Liver (tissue), 3 donors: Measurements from ENCODE around the gene RTN3.

Experiments used
- GABPA ChIP-seq, 2 donors: IDR thresholded peaks in 1 of 2; conservative IDR thresholded peaks in 1 of 2; 2 replicates each; pipeline ENCODE4 v1.6.1; 2016; ENCODE audit warnings: antibody characterized with exemption in 2 of 2, mild to moderate bottlenecking in 1 of 2, moderate library complexity in 1 of 2
- HNF4A ChIP-seq, 2 donors: conservative IDR thresholded peaks; 2 replicates each; pipeline ENCODE4 v1.6.1; 2016; ENCODE audit warnings: antibody characterized with exemption in 2 of 2, mild to moderate bottlenecking in 2 of 2
- HNF4G ChIP-seq: IDR thresholded peaks from 2 replicates; pipeline ENCODE4 v1.6.1; 2016; ENCODE audit warnings: antibody characterized with exemption
- RAD21 ChIP-seq, 2 donors: IDR thresholded peaks; 2 replicates each; pipeline ENCODE4 v1.6.1; 2016; ENCODE audit warnings: antibody characterized with exemption in 2 of 2, mild to moderate bottlenecking in 2 of 2
- YY1 ChIP-seq: IDR thresholded peaks from 2 replicates; pipeline ENCODE4 v1.6.1; 2016; ENCODE audit warnings: antibody characterized with exemption, mild to moderate bottlenecking
- TF ChIP-seq, protein P1 (sequence below): IDR thresholded peaks from 2 replicates; pipeline ENCODE4 v1.6.1; 2016; ENCODE audit warnings: antibody characterized with exemption, mild to moderate bottlenecking
- TF ChIP-seq, protein P2 (sequence below): fragments of 150-350 bp; IDR thresholded peaks from 2 replicates; pipeline ENCODE4 v1.5.1; 2017; ENCODE audit warnings: improper control_type of control experiment, low read depth, low read length; ENCODE audit not compliant: missing input control
- TF ChIP-seq, protein P3 (sequence below): IDR thresholded peaks from 2 replicates; pipeline ENCODE4 v1.6.1; 2016; ENCODE audit warnings: antibody characterized with exemption
- TF ChIP-seq, protein P4 (sequence below): IDR thresholded peaks from 2 replicates; pipeline ENCODE4 v1.6.1; 2016; ENCODE audit warnings: antibody characterized with exemption
- donor health status: healthy.
- donor health status: healthy.

DNA sequence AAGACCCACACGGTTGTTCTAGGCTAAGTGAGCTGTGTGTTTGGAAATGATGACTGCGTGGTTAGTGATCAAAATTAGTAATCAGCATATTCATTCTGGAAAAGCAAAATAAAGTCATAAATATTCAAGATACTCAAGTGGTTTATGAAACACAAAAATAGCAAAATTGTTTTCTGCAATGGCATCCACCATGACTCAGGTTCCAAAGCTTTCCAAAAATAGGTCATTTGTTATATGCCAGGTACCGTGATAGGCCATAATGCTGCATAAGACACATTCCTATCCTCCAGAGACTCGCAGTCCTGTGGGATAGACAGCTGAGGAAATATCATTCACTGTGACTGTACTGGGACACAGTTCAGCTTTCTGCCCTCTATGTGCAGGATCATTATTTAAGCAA lies 7.7 kb upstream of the RTN3 start:
- TF ChIP-seq, protein P1, sequence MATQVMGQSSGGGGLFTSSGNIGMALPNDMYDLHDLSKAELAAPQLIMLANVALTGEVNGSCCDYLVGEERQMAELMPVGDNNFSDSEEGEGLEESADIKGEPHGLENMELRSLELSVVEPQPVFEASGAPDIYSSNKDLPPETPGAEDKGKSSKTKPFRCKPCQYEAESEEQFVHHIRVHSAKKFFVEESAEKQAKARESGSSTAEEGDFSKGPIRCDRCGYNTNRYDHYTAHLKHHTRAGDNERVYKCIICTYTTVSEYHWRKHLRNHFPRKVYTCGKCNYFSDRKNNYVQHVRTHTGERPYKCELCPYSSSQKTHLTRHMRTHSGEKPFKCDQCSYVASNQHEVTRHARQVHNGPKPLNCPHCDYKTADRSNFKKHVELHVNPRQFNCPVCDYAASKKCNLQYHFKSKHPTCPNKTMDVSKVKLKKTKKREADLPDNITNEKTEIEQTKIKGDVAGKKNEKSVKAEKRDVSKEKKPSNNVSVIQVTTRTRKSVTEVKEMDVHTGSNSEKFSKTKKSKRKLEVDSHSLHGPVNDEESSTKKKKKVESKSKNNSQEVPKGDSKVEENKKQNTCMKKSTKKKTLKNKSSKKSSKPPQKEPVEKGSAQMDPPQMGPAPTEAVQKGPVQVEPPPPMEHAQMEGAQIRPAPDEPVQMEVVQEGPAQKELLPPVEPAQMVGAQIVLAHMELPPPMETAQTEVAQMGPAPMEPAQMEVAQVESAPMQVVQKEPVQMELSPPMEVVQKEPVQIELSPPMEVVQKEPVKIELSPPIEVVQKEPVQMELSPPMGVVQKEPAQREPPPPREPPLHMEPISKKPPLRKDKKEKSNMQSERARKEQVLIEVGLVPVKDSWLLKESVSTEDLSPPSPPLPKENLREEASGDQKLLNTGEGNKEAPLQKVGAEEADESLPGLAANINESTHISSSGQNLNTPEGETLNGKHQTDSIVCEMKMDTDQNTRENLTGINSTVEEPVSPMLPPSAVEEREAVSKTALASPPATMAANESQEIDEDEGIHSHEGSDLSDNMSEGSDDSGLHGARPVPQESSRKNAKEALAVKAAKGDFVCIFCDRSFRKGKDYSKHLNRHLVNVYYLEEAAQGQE = no peak
- TF ChIP-seq, protein P2, sequence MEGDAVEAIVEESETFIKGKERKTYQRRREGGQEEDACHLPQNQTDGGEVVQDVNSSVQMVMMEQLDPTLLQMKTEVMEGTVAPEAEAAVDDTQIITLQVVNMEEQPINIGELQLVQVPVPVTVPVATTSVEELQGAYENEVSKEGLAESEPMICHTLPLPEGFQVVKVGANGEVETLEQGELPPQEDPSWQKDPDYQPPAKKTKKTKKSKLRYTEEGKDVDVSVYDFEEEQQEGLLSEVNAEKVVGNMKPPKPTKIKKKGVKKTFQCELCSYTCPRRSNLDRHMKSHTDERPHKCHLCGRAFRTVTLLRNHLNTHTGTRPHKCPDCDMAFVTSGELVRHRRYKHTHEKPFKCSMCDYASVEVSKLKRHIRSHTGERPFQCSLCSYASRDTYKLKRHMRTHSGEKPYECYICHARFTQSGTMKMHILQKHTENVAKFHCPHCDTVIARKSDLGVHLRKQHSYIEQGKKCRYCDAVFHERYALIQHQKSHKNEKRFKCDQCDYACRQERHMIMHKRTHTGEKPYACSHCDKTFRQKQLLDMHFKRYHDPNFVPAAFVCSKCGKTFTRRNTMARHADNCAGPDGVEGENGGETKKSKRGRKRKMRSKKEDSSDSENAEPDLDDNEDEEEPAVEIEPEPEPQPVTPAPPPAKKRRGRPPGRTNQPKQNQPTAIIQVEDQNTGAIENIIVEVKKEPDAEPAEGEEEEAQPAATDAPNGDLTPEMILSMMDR = no peak
- TF ChIP-seq HNF4G (no peak), RAD21 (IDR thresholded peaks at IDR 0.05) (no peak), YY1 (no peak), GABPA (IDR thresholded peaks at IDR 0.05 in 1 of 2, conservative IDR thresholded peaks at IDR 0.05 in 1 of 2) (no peak), HNF4A (conservative IDR thresholded peaks at IDR 0.05) (no peak)
- TF ChIP-seq, protein P3, sequence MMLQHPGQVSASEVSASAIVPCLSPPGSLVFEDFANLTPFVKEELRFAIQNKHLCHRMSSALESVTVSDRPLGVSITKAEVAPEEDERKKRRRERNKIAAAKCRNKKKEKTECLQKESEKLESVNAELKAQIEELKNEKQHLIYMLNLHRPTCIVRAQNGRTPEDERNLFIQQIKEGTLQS = no peak
- TF ChIP-seq, protein P4, sequence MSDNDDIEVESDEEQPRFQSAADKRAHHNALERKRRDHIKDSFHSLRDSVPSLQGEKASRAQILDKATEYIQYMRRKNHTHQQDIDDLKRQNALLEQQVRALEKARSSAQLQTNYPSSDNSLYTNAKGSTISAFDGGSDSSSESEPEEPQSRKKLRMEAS = no peak
